AG08395 (cell line): Measurements from ENCODE around the gene CLDN22.
"Not testable (repeated sequence)": the region's sequence is repeated elsewhere in the genome, so short reads cannot be mapped to it uniquely, and the experiment has no call there.

Experiments
- DNase-seq: peaks from one replicate; pipeline ENCODE4 v3.0.0; 2012; ENCODE audit warnings: mixed read lengths, low spot score

CLDN22 gene

GRCh38 chr4:183347146-183347545, 27.1 kb upstream of the CLDN22 start:
- no peak for DNase-seq

DNA sequence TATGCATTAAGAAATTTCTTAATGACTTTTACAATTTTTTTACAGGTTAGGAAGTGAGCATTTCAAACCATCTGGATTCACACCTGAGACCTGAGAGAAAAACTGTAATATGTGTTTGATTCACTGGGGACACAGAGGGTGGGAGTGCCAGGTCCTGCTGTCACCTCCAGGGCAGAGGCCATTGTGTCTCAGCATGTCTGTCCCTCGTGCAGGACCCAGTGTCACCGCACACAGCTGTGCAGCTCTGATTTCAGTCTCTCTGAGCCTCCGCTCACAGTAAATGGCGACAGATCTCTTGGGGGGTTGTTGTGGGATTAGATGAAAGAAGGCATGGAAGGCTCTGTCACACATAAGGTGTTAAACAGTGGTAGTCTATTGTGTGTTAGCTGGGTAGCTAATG, 25.2 kb upstream of the CLDN22 start:
- DNase-seq: no peak

- DNase-seq: no peak
These were observed 24.6 kb upstream of the CLDN22 start for GRCh38 chr4:183344523-183345255.

GRCh38 chr4:183343730-183344129, 23.7 kb upstream of the CLDN22 start:
- DNase-seq: no peak

DNA sequence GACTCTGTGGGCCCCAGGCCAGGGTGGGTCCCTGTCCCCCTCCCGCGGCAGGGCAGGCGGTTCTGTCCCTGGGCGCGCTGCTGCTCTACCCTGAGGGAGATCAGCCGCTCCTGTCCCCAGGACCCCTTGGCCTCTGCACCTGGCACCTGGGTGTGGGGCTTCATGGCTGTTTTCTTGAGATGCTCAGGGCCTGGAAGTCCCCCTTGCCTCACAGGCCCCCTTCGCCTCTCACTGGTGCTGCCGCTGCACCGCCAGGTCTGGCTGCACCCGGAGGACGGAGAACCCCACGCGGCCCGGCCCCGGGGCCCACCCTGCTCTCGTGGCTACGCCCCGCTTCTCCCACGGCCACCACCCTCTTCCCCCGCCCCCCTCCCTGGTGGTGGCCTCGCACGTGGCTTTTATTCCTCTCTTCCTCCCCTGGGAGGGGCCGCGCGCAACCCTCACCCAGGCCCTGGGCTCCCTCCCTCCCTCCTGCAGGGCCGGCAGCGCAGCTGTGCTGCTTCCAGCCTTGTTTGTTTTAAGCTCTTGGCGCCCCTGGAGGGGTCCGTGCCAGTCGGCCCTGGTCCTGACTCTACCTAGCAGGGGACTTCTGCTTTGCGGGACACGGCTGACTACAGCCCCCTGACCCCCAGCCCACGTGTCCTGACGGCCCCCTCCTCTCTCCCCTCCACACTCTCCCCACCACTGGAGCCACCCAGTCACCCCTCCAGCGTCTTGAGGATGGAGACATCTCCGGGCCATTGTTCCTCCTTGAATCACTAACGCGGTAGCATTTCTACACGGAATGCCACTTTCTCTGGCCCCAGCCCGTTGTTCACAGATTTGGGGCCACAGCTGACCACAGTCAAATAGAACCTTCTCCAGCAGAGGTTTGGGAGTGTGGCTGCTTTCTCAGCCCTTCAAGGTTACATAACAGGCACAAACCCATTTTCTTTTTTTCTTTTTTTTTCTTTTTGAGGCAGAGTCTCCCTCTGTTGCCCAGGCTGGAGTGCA, 22.8 kb upstream of the CLDN22 start:
- DNase-seq: peak; percentile 27

GRCh38 chr4:183337833-183338232, 17.8 kb upstream of the CLDN22 start:
- peak; percentile 13 for DNase-seq

GRCh38 chr4:183337349-183337748, 17.3 kb upstream of the CLDN22 start:
- DNase-seq: no peak

GRCh38 chr4:183335369-183335940, 15.4 kb upstream of the CLDN22 start:
- peak; percentile 73 for DNase-seq

GRCh38 chr4:183333983-183334382, 13.9 kb upstream of the CLDN22 start:
- no peak for DNase-seq

- DNase-seq: no peak
These were observed 13.1 kb upstream of the CLDN22 start for GRCh38 chr4:183333202-183333601.

GRCh38 chr4:183332447-183332846, 12.4 kb upstream of the CLDN22 start:
- DNase-seq: no peak

- DNase-seq: no peak
These were observed 10.8 kb upstream of the CLDN22 start for GRCh38 chr4:183330841-183331240.

DNA sequence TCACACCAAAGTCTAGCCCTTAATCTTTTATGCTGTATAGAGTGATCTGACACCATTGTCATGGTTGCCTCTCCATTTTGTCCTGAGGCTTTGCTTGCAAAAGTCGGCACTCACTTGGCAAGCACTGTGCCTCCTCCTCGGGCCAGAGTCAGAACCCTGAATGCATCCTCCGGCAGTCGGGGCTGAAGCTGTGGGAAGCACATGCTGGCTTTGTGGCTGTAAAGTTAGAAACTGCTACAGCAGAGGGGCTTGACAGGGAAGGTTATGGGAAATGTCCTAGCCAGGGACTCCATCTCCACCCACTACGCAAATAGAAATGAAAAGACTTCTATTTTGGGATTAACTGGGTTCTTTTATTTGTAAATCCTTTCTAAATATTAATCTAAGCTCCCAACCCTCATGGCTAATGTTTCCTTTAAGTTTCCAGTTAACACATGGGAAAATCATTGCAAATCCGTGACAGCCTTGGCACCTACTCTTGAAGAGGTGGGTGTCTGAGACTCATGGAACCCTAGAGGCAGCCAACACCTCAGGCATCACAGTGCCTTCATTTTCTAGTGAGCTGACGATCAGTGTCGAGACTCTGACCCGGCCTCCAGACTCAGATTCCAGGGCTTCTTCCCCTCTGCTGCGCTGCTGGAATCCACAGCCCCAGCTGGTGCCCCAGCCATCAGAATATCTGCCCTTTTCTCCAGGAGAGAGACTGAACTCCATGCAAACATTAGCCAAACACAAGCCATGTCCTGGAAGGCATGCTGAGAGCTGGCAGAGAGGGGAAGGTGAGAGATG, 10.1 kb upstream of the CLDN22 start:
- no peak for DNase-seq

- no peak for DNase-seq
These were observed 9.2 kb upstream of the CLDN22 start for GRCh38 chr4:183329244-183329643.

- DNase-seq: no peak
These were observed 8.8 kb upstream of the CLDN22 start for GRCh38 chr4:183328832-183329231.

DNA sequence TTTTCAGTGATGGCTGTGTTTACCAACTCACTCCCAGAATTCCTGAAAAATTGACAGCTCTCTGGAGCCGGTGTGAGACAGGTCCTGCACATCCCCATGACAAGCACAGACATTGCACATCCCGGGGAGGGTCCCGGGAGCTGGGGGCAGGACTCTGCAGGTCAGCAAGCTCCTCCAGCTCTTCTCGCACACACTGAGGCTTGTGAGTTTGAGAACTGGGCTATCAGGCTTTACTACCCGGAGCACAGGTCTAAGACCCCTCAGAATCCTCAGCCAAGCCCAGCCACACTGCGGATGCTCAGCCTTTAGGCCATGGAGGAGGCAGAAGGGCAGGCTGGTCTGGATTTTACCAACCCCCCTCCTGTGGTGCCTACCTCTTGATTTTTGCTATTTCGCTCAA, 7.8 kb upstream of the CLDN22 start:
- DNase-seq: no peak

- no peak for DNase-seq
These were observed 6.8 kb upstream of the CLDN22 start for GRCh38 chr4:183326853-183327252.

DNA sequence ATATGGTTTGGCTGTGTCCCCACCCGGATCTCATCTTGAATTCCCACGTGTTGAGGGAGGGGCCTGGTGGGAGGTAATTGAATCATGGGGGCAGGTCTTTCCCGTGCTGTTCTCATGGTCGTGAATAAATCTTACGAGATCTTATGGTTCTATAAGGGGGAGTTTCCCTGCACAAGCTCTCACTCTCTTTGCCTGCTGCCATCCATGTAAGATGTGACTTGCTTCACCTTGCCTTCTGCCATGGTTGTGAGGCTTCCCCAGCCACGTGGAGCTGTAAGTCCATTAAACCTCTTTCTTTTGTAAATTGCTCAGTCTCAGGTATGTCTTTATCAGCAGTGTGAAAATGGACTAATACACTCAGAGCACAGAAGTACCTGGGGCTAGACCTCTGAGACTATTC, 6.3 kb upstream of the CLDN22 start:
- not testable (repeated sequence) for DNase-seq

GRCh38 chr4:183324619-183325018, 4.5 kb upstream of the CLDN22 start:
- DNase-seq: no peak

DNA sequence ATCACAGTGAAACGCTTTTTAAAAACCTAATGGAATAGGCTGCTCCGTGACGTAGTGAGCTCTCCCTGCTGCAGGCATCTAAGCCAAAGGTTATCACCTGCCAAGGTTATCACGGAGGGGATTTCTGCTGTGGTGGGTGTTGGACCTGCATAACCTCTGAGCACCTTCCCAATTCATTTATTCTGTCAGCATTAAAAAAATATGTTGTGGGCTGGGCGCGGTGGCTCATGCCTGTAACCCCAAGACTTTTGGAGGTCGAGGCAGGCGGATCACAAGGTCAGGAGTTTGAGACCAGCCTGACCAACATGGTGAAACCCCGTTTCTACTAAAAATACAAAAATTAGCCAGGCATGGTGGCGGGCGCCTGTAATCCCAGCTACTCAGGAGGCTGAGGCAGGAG, 4.0 kb upstream of the CLDN22 start:
- not testable (repeated sequence) for DNase-seq

- DNase-seq: no peak
These were observed 3.2 kb upstream of the CLDN22 start for GRCh38 chr4:183323295-183323694.

DNA sequence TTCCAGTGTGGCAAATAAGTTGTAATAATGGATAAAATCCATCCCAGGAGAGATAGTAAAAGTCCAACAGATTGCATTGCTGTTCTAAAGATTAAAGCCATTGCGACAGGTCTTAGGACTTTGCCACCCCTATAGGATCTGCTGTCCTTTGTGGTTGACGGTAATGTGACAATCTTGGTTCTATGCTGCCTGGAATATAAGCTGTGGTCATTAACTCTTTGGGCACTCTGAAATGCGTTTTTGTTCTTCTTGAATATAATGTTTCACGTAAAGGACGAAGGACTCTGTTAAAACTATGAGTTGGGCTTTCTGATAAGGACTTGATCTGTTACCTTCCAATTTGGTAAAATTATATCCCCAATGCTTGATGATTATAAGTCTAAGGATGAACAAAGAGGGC, 2.2 kb upstream of the CLDN22 start, which contains the start of gene CLDN24:
Gene CLDN24 (minus strand): TSS at position 101 of the 400 bp plus-strand sequence. CDS start 0 bp downstream, at position 101.
- DNase-seq: no peak
